Vagina (tissue), 2 donors: ENCODE measurements around the gene PPIF. TPM values are rescaled to one million over a fixed set of nuclear protein-coding genes. Genes with fewer than 3 reads are reported as not detected.
A peak's percentile ranks its signal among the peaks of the same experiment; 100 is the strongest.

Experiments used
- DNase-seq, 2 donors: peaks; one replicate each; pipeline ENCODE4 v3.0.0-alpha.2; 2017; ENCODE audit errors: extremely low spot score in 2 of 2
- H3K27ac ChIP-seq: fragments of 200-600 bp; sonication (generic); one replicate; pipeline ENCODE4 v1.5.1; 2019
- H3K27me3 ChIP-seq: fragments of 200-600 bp; sonication (generic); one replicate; pipeline ENCODE4 v1.5.1; 2019
- H3K36me3 ChIP-seq, 2 donors: fragments of 200-600 bp; sonication (generic); one replicate each; pipeline ENCODE4 v1.5.1; 2017 to 2019
- H3K4me1 ChIP-seq: fragments of 200-600 bp; sonication (generic); one replicate; pipeline ENCODE4 v1.5.1; 2019
- H3K4me3 ChIP-seq, 2 donors: fragments of 200-600 bp; sonication (generic); 1 replicate in 1 of 2; 2 replicates in 1 of 2; pipeline ENCODE4 v1.5.1; 2016 to 2019
- H3K9me3 ChIP-seq: fragments of 200-600 bp; sonication (generic); one replicate; pipeline ENCODE4 v1.5.1; 2019
- CTCF ChIP-seq, 3 experiments: fragments of 450-650 bp in 2 of 3; fragments of 200-600 bp in 1 of 3; sonication (generic) in 1 of 3; IDR thresholded peaks; one replicate each; pipeline ENCODE4 v1.5.1; 2017 to 2019; ENCODE audit warnings: antibody characterized with exemption in 3 of 3, mild to moderate bottlenecking in 2 of 3, moderate library complexity in 2 of 3
- POLR2A ChIP-seq, 2 donors: fragments of 450-650 bp; IDR thresholded peaks; one replicate each; pipeline ENCODE4 v1.6.1; 2017; ENCODE audit warnings: antibody characterized with exemption in 2 of 2, mild to moderate bottlenecking in 2 of 2, moderate library complexity in 2 of 2
- POLR2AphosphoS5 ChIP-seq, 2 donors: sonication (generic); formaldehyde crosslinking; IDR thresholded peaks; one replicate each; pipeline ENCODE4 v1.9.0; 2017; ENCODE audit warnings: antibody characterized with exemption in 2 of 2, mild to moderate bottlenecking in 2 of 2, low read depth in 1 of 2; ENCODE audit not compliant: insufficient read depth in 1 of 2
- intact Hi-C: fragments of 100-400 bp; cut with DNase I; formaldehyde crosslinking; loops from one replicate; pipeline ENCODE4 v1.15.1; 2023
- total RNA-seq: library from RNA; depleted of rRNA; stranded (reverse); fragments of >200 nt; gene quantifications from one replicate; pipeline ENCODE4 v1.2.3, GENCODE V29; 2016

Gene PPIF
- total RNA-seq, 1 donor from 2014 or later: 44.7 TPM

- no peaks in the 10 kb centered on the region for H3K27me3 ChIP-seq
- peak; percentile 86 to 94 for DNase-seq
Observed at GRCh38 chr10:79378647-79379511, 31.6 kb downstream of the PPIF start.

DNA sequence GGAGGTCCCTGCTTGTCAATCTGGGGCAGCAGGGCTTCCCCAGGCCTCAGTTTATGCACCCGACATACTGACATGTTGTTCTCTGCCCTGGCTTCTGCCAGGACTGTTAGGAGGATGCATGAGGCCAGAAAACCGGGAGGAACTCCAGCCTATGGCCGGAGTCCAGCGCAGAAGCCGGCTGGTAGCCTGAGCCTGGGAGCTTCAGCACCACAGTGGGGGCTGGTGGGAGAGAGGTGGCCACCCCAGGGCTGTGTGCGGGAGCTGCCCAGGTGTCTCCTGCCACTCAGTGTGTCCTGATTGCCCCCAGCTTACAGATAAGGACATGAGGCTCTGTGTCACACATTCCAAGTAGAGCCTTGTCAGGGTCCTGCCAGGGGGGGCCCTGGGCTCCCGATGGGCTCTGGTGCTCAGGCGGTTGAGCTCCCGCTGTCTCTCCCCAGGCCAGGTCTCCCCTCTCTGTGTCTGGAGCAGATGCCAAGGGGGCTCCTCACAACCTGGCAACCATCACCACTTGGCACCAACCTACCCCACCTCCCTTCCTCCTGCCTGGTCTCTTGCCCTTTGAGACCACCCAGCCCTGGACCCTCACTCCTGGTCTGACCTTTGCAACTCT lies 32.3 kb downstream of the PPIF start:
- H3K27ac ChIP-seq: peak overlapping the region; percentile 86
- no peaks in the 10 kb centered on the region for H3K9me3 ChIP-seq
- H3K36me3 ChIP-seq: no peaks in the 10 kb centered on the region
- intact Hi-C loops: no loop called here
- H3K4me3 ChIP-seq: no peak overlapping the region
- TF ChIP-seq POLR2AphosphoS5 (IDR thresholded peaks at IDR 0.05; ENCODE audit: insufficient read depth in 1 of 2, low read depth in 1 of 2) (peak in 1 of 2 donors; percentile 36), CTCF (IDR thresholded peaks at IDR 0.05) (no peak), POLR2A (IDR thresholded peaks at IDR 0.05) (no peak)
- peaks cover 47% of the 10 kb centered on the region for H3K4me1 ChIP-seq
- peak; percentile 79 to 91 for DNase-seq
- H3K27me3 ChIP-seq: no peaks in the 10 kb centered on the region

More at GRCh38 chr10:79378647-79379511, 31.6 kb downstream of the PPIF start:
- Histone ChIP-seq H3K27ac (peak overlapping the region; percentile 86), H3K4me3 (no peak overlapping the region), H3K9me3 (no peaks in the 10 kb centered on the region), H3K4me1 (peaks cover 48% of the 10 kb centered on the region), H3K36me3 (no peaks in the 10 kb centered on the region)
- intact Hi-C loops: no loop called here
- TF ChIP-seq POLR2A (IDR thresholded peaks at IDR 0.05) (no peak), CTCF (IDR thresholded peaks at IDR 0.05) (no peak), POLR2AphosphoS5 (IDR thresholded peaks at IDR 0.05; ENCODE audit: insufficient read depth in 1 of 2, low read depth in 1 of 2) (no peak)

DNA sequence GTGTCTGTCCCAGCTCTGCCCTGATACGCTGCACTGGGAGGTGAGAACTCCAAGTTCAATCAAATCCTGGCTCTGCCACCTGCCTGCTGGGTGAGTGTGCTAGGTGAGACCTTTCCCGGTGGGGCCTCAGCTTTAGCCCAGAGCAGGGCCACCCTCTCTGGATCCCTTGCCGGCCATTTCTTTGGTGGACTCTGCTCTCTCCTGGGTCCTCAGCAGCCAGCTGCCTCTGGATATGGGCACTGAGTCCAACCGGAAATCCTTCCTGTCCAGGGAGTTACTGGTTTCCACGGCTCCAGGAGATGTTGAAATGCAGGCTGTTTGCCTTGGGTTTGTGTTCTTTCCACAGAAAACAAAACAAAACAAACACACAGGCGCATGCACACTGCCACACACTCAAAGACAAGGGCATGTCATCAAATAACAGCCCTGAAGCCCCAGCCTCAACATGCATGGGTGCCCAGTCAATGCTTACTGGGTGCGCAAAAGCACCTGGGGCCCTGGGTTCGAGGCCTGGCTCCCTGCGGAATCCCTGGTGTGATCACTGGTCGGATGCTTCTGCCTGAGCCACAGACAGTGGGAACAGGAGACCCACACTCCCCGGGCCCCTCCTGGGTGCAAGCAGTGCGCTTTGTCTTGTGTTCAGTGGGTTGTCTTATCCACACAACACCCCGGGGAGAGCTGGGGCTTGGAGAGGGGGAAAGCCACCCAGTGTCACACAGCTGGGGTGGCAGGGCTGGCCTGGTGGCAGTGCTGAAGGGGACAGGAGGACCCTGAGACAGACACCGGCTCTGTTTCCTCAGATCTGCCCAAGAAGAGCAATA lies 33.1 kb downstream of the PPIF start:
- Histone ChIP-seq H3K4me3 (no peak overlapping the region), H3K36me3 (peaks cover 0 to 4% of the 10 kb centered on the region in 2 donors), H3K27ac (peak overlapping the region; percentile 86), H3K27me3 (no peaks in the 10 kb centered on the region), H3K9me3 (no peaks in the 10 kb centered on the region), H3K4me1 (peaks cover 41% of the 10 kb centered on the region)
- TF ChIP-seq POLR2A (IDR thresholded peaks at IDR 0.05) (no peak), POLR2AphosphoS5 (IDR thresholded peaks at IDR 0.05; ENCODE audit: insufficient read depth in 1 of 2, low read depth in 1 of 2) (no peak), CTCF (IDR thresholded peaks at IDR 0.05) (no peak)
- intact Hi-C loops: no loop called here
- DNase-seq: peak in 1 of 2 donors; percentile 93

DNA sequence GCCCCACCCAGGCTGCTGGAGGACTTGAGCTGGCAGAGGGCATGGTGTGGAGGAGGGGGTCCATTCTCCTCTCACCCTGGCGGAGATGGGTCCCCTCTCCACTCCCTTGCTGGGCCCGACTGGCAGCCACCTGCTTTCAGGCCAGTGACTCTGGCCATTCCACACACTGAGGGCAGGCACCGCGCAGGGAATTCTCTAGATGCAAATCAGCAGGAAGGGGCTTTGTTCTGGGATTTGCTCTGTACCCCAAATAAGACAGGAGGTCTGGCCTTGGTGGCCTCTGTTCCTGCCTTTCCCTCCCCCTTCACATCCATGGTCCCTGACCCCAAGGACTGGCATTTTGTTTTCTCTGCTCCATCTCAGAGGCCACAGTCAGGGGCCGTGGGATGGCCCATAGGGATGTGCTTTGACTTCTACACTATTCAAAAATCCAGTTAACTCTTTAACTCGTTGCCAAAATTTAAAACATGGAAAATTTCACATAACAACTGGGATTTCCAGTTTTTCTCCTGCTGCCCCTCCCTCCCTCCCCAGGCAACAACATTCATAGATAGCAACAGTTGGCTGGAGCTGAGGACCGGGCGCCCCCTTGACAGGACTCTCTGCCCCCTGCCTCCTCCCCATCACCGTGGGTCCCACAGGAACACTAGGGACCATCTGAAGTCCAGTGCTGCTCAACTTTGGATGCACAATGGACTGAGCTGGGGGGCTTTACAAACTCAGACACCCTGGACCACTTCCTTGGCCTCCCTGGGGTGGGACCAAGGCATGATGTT lies 33.9 kb downstream of the PPIF start:
- H3K9me3 ChIP-seq: no peaks in the 10 kb centered on the region
- peak overlapping the region; percentile 86 for H3K27ac ChIP-seq
- H3K4me1 ChIP-seq: peaks cover 41% of the 10 kb centered on the region
- H3K27me3 ChIP-seq: no peaks in the 10 kb centered on the region
- H3K36me3 ChIP-seq: peaks cover 0 to 12% of the 10 kb centered on the region in 2 donors
- DNase-seq: peak in 1 of 2 donors; percentile 88
- H3K4me3 ChIP-seq: no peak overlapping the region
- no peak for TF ChIP-seq CTCF (IDR thresholded peaks at IDR 0.05)
- no peak for TF ChIP-seq POLR2A (IDR thresholded peaks at IDR 0.05)
- no peak for TF ChIP-seq POLR2AphosphoS5 (IDR thresholded peaks at IDR 0.05; ENCODE audit: insufficient read depth in 1 of 2, low read depth in 1 of 2)
- intact Hi-C loops: no loop called here
